Karpas-422 (cell line): ENCODE data around the gene CDK6. TPM values are rescaled to one million over a fixed set of nuclear protein-coding genes. Genes with fewer than 3 reads are reported as not detected.
"Not testable (repeated sequence)": the region's sequence is repeated elsewhere in the genome, so short reads cannot be mapped to it uniquely, and the experiment has no call there.

Experiments
- DNase-seq: peaks from one replicate; pipeline ENCODE4 v3.0.0-alpha.2; 2015
- H2AFZ ChIP-seq: fragments of 200-600 bp; sonication (generic); 2 replicates; pipeline ENCODE4 v1.6.1; 2014; ENCODE audit warnings: antibody characterized with exemption, low read length, mixed read lengths
- H3K27ac ChIP-seq: fragments of 200-600 bp; sonication (generic); 2 replicates; pipeline ENCODE4 v1.5.1; 2014; ENCODE audit warnings: mild to moderate bottlenecking, low read length, moderate library complexity
- H3K27me3 ChIP-seq: fragments of 200-600 bp; sonication (generic); 2 replicates; pipeline ENCODE4 v1.6.1; 2014; ENCODE audit warnings: low read length, mixed read lengths
- H3K36me3 ChIP-seq: fragments of 200-600 bp; sonication (generic); 2 replicates; pipeline ENCODE4 v1.6.1; 2014; ENCODE audit warnings: low read length, mixed read lengths; ENCODE audit not compliant: insufficient read depth
- H3K4me1 ChIP-seq: fragments of 200-600 bp; sonication (generic); 2 replicates; pipeline ENCODE4 v1.6.1; 2014; ENCODE audit warnings: mild to moderate bottlenecking, low read length, mixed read lengths
- H3K4me2 ChIP-seq: fragments of 200-600 bp; sonication (generic); 2 replicates; pipeline ENCODE4 v1.6.1; 2014; ENCODE audit warnings: low read length, low read depth, mild to moderate bottlenecking; ENCODE audit not compliant: poor library complexity, severe bottlenecking
- H3K4me3 ChIP-seq: fragments of 200-600 bp; sonication (generic); 2 replicates; pipeline ENCODE4 v1.5.1; 2014; ENCODE audit warnings: mild to moderate bottlenecking, antibody characterized with exemption, low read length, mixed read lengths
- H3K79me2 ChIP-seq: fragments of 200-600 bp; sonication (generic); 2 replicates; pipeline ENCODE4 v1.6.1; 2014; ENCODE audit warnings: mild to moderate bottlenecking, low read length, mixed read lengths
- H3K9ac ChIP-seq: fragments of 200-600 bp; sonication (generic); 2 replicates; pipeline ENCODE4 v1.6.0; 2014; ENCODE audit warnings: low read length
- H3K9me2 ChIP-seq: fragments of 200-600 bp; sonication (generic), shearing (Covaris generic); replicated peaks from 2 replicates; pipeline ENCODE4 v1.6.0; 2014; ENCODE audit warnings: mild to moderate bottlenecking, low read length, moderate library complexity; ENCODE audit not compliant: insufficient read depth
- H3K9me3 ChIP-seq: fragments of 300-700, 200-600 bp; sonication (generic); 2 replicates; pipeline ENCODE4 v1.6.1; 2014; ENCODE audit warnings: low read length, mixed read lengths
- H4K20me1 ChIP-seq: fragments of 200-600 bp; sonication (generic); 2 replicates; pipeline ENCODE4 v1.6.1; 2014; ENCODE audit warnings: mild to moderate bottlenecking, antibody characterized with exemption, low read length, low read depth; ENCODE audit not compliant: insufficient read depth
- total RNA-seq: library from RNA; depleted of rRNA; stranded (reverse); fragments of >200 nt; shearing (Covaris generic); gene quantifications from 2 replicates; pipeline ENCODE4 v1.2.3, GENCODE V29; 2014; ENCODE audit warnings: low replicate concordance; rRNA removed

The CDK6 gene
- total RNA-seq: 49.4 and 65.1 TPM in 2 replicates

GRCh38 chr7:92836489-92836999, at the start of gene CDK6:
Gene CDK6, minus strand, starts transcription at chr7:92836573. Its CDS starts 3,250 bp downstream, at chr7:92833323.
- H3K9ac ChIP-seq: peak within 1 kb of the TSS; percentile 72
- no peaks in the 10 kb centered on the region for H3K9me2 ChIP-seq
- no peaks in the 10 kb centered on the region for H3K36me3 ChIP-seq
- peak; percentile 82 for DNase-seq
- peaks cover 3% of the 10 kb centered on the region; the same call in 1 of the 2 replicates for H3K27me3 ChIP-seq
- H3K4me3 ChIP-seq: peak within 1 kb of the TSS; percentile 90
- H3K4me1 ChIP-seq: peaks cover 41% of the 10 kb centered on the region
- peaks cover 28% of the 10 kb centered on the region for H3K79me2 ChIP-seq
- peak within 1 kb of the TSS; percentile 26 for H2AFZ ChIP-seq
- no peaks in the 10 kb centered on the region for H3K9me3 ChIP-seq
- peak within 1 kb of the TSS; percentile 84 for H3K4me2 ChIP-seq
- H3K27ac ChIP-seq: peak within 1 kb of the TSS; percentile 84
- no peaks in the 10 kb centered on the region for H4K20me1 ChIP-seq

DNA sequence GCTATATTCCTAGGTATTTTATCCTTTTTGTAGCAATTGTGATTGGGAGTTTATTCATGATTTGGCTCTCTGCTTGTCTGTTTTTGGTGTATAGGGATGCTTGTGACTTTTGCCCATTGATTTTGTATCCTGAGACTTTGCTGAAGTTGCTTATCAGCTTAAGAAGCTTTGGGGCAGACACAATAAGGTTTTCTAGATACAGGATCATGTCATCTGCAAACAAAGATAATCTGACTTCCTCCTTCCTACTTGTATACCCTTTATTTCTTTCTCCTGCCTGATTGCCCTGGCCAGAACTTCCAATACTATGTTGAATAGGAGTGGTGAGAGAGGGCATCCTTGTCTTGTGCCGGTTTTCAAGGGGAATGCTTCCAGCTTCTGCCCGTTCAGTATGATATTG, 49.7 kb upstream of the CDK6 start:
- not testable (repeated sequence) for H3K9me3 ChIP-seq, H3K27ac ChIP-seq, H3K9me2 ChIP-seq, H3K4me1 ChIP-seq, H3K4me2 ChIP-seq, DNase-seq, H2AFZ ChIP-seq, H4K20me1 ChIP-seq, H3K4me3 ChIP-seq, H3K36me3 ChIP-seq, H3K79me2 ChIP-seq, H3K27me3 ChIP-seq, H3K9ac ChIP-seq

GRCh38 chr7:92884218-92884617, 47.8 kb upstream of the CDK6 start:
- H3K4me3 ChIP-seq: no peak overlapping the region
- H3K79me2 ChIP-seq: no peaks in the 10 kb centered on the region
- no peaks in the 10 kb centered on the region for H3K36me3 ChIP-seq
- H3K4me1 ChIP-seq: no peaks in the 10 kb centered on the region
- H3K27ac ChIP-seq: no peak overlapping the region
- no peak overlapping the region for H3K4me2 ChIP-seq
- no peaks in the 10 kb centered on the region for H3K27me3 ChIP-seq
- no peaks in the 10 kb centered on the region for H3K9me3 ChIP-seq
- no peaks in the 10 kb centered on the region for H4K20me1 ChIP-seq
- no peak for DNase-seq
- H3K9ac ChIP-seq: no peak overlapping the region
- no peaks in the 10 kb centered on the region for H3K9me2 ChIP-seq
- no peak overlapping the region for H2AFZ ChIP-seq

DNA sequence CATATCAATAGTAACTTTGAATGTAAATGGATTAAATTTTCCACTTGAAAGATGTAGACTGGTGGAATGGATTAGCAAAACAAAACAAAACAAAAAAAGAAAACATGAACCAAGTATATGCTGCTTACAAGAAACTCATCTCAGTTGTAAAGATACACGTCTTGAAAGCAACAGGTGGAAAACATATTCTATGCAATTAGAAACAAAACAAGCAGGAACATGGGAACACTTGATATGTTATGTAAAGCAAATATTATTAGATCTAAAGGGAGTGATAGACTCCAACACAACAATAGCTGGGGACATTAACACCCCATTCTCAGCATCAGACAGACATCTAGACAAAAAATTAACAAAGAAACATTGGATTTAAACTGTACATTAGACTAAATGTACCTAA, 46.4 kb upstream of the CDK6 start:
- Histone ChIP-seq H3K9ac (no peak overlapping the region), H3K79me2 (no peaks in the 10 kb centered on the region), H3K9me2 (no peaks in the 10 kb centered on the region), H3K9me3 (no peaks in the 10 kb centered on the region), H2AFZ (no peak overlapping the region), H4K20me1 (no peaks in the 10 kb centered on the region), H3K4me1 (no peaks in the 10 kb centered on the region), H3K36me3 (no peaks in the 10 kb centered on the region), H3K27ac (no peak overlapping the region), H3K27me3 (no peaks in the 10 kb centered on the region), H3K4me2 (no peak overlapping the region), H3K4me3 (no peak overlapping the region)
- DNase-seq: peak; percentile 10

DNA sequence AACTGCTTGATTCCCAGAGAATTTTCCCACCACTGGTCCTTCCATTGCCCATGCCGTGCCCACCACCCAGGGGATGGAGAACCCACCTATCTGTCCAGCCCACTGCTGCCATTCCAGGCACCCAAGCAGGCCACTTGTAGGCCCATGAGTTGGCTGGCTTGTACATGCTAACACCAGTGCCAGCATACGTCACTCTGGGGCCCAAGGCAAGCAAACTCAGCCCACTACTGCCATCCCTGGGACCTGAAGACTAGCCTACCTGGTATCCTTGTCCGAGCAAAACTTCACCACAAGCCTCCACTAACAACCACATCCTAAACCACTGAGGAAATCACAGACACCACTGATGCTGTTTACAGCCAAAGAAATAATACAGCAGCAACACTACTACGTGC, 44.7 kb upstream of the CDK6 start:
- no peak overlapping the region for H3K4me3 ChIP-seq
- no peak overlapping the region for H3K4me2 ChIP-seq
- DNase-seq: no peak
- H3K27me3 ChIP-seq: no peaks in the 10 kb centered on the region
- H3K36me3 ChIP-seq: no peaks in the 10 kb centered on the region
- no peak overlapping the region for H3K9ac ChIP-seq
- no peaks in the 10 kb centered on the region for H4K20me1 ChIP-seq
- no peaks in the 10 kb centered on the region for H3K79me2 ChIP-seq
- H3K27ac ChIP-seq: no peak overlapping the region
- no peaks in the 10 kb centered on the region for H3K9me3 ChIP-seq
- H2AFZ ChIP-seq: no peak overlapping the region
- H3K4me1 ChIP-seq: no peaks in the 10 kb centered on the region
- H3K9me2 ChIP-seq: no peaks in the 10 kb centered on the region

- Histone ChIP-seq H3K9me2 (no peaks in the 10 kb centered on the region), H3K9me3 (no peaks in the 10 kb centered on the region), H3K79me2 (no peaks in the 10 kb centered on the region), H3K4me2 (no peak overlapping the region), H2AFZ (no peak overlapping the region), H3K27ac (no peak overlapping the region), H4K20me1 (no peaks in the 10 kb centered on the region), H3K27me3 (no peaks in the 10 kb centered on the region), H3K9ac (no peak overlapping the region), H3K4me3 (no peak overlapping the region), H3K4me1 (no peaks in the 10 kb centered on the region), H3K36me3 (no peaks in the 10 kb centered on the region)
- peak; percentile 58 for DNase-seq
Measured at GRCh38 chr7:92880212-92881090, 44.1 kb upstream of the CDK6 start.

GRCh38 chr7:92877367-92877766, 41.0 kb upstream of the CDK6 start:
- DNase-seq: no peak
- no peak overlapping the region for H2AFZ ChIP-seq
- no peaks in the 10 kb centered on the region for H3K9me2 ChIP-seq
- H3K9ac ChIP-seq: no peak overlapping the region
- H3K9me3 ChIP-seq: no peaks in the 10 kb centered on the region
- no peaks in the 10 kb centered on the region for H3K79me2 ChIP-seq
- H4K20me1 ChIP-seq: no peaks in the 10 kb centered on the region
- H3K27me3 ChIP-seq: no peaks in the 10 kb centered on the region
- H3K27ac ChIP-seq: no peak overlapping the region
- H3K4me3 ChIP-seq: no peak overlapping the region
- H3K4me1 ChIP-seq: no peaks in the 10 kb centered on the region
- H3K4me2 ChIP-seq: no peak overlapping the region
- H3K36me3 ChIP-seq: no peaks in the 10 kb centered on the region

DNA sequence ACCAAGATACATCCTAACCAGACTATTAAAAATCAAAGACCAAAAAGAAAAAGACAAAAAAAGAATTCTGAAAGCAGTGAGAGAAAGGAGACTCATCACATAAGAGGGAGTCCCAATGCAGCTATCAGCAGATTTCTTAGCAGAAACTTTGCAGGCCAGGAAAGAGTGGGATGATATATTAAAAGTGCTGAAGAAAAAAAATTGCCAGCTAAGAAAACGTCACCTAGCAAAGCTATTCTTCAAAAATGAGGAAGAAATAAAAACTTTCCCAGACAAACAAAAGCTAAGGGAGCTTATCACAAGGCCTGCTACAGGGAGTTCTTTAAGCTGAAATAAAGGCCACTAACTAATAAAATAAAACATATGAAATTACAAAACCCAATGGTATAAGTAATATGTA, 40.5 kb upstream of the CDK6 start:
- Histone ChIP-seq H3K36me3 (no peaks in the 10 kb centered on the region), H3K9me3 (no peaks in the 10 kb centered on the region), H3K4me1 (no peaks in the 10 kb centered on the region), H3K27me3 (no peaks in the 10 kb centered on the region), H4K20me1 (no peaks in the 10 kb centered on the region), H3K9me2 (no peaks in the 10 kb centered on the region), H3K9ac (no peak overlapping the region), H3K4me2 (no peak overlapping the region), H3K27ac (no peak overlapping the region), H3K79me2 (no peaks in the 10 kb centered on the region), H2AFZ (no peak overlapping the region), H3K4me3 (no peak overlapping the region)
- no peak for DNase-seq
